ENCODE data around the gene SLC31A1. TPM values are rescaled to one million over a fixed set of nuclear protein-coding genes. Genes with fewer than 3 reads are reported as not detected.
"Not testable (repeated sequence)": the region's sequence is repeated elsewhere in the genome, so short reads cannot be mapped to it uniquely, and the experiment has no call there.

SLC31A1 gene
- total and polyA plus RNA-seq, 5 donors from 2014 or later: 3.1 to 6.1 (median 4.8) TPM

DNA sequence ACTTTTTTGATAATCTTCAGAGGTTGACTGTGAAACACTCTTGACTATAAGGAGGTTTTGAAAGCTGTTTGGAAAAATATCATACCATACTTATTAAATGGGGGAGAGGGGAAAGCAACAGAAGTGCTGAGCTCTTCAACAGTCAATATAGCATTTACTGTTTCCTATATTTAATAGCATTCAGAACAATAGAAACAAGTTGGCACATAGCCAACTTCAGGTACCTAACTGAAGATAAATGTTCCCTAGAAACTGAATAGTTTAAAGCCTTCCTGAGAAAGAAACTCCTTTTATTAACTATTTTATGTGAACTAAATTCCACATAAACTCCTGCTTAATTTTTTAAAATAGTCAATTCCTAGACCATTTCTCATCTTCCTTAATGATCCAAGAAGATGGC is 26.3 kb downstream of the SLC31A1 start:
- H3K4me1 ChIP-seq (ENCODE audit: control insufficient read depth, insufficient read depth, low read length, poor library complexity, severe bottlenecking): no peaks in the 10 kb centered on the region
- no peaks in the 10 kb centered on the region for H3K27me3 ChIP-seq (ENCODE audit: control insufficient read depth, insufficient read depth, low read length)
- H3K9me3 ChIP-seq (ENCODE audit: control insufficient read depth in 2 of 2, low read length in 2 of 2): no peaks in the 10 kb centered on the region
- ATAC-seq (ENCODE audit: low read depth in 2 of 2) (no peak), DNase-seq (no peak)
- H3K36me3 ChIP-seq (ENCODE audit: control insufficient read depth, insufficient read depth, low read length): no peaks in the 10 kb centered on the region
- H3K27ac ChIP-seq (ENCODE audit: insufficient read depth, low read length, poor library complexity, severe bottlenecking): no peak overlapping the region
- no peaks in the 10 kb centered on the region for H3K27me3 Mint-ChIP-seq
- H3K9me3 Mint-ChIP-seq: peaks cover 0 to 3% (median 0%) of the 10 kb centered on the region in 7 donors
- H3K4me1 Mint-ChIP-seq: no peaks in the 10 kb centered on the region
- H3K27ac Mint-ChIP-seq: no peak overlapping the region
- no peak overlapping the region for H3K4me3 Mint-ChIP-seq
- peaks cover 8% of the 10 kb centered on the region for H3K36me3 Mint-ChIP-seq
- H3K4me3 ChIP-seq (ENCODE audit: low read depth, low read length): no peak overlapping the region

DNA sequence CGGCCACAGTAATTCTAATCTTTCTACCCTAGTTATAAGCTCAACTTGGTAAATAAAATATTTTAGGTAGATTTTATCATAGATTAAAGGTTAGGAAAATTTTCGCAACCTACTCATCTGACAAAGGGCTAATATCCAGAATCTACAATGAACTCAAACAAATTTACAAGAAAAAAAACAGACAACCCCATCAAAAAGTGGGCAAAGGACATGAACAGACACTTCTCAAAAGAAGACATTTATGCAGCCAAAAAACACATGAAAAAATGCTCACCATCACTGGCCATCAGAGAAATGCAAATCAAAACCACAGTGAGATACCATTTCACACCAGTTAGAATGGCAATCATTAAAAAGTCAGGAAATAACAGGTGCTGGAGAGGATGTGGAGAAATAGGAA is 28.3 kb downstream of the SLC31A1 start:
- H3K4me1 Mint-ChIP-seq; H3K27ac ChIP-seq (ENCODE audit: insufficient read depth, low read length, poor library complexity, severe bottlenecking); H3K4me3 Mint-ChIP-seq; H3K9me3 ChIP-seq (ENCODE audit: control insufficient read depth in 2 of 2, low read length in 2 of 2); H3K4me3 ChIP-seq (ENCODE audit: low read depth, low read length); H3K36me3 Mint-ChIP-seq; ATAC-seq (ENCODE audit: low read depth in 2 of 2); H3K27me3 ChIP-seq (ENCODE audit: control insufficient read depth, insufficient read depth, low read length); H3K4me1 ChIP-seq (ENCODE audit: control insufficient read depth, insufficient read depth, low read length, poor library complexity, severe bottlenecking); H3K9me3 Mint-ChIP-seq; H3K27me3 Mint-ChIP-seq; DNase-seq; H3K36me3 ChIP-seq (ENCODE audit: control insufficient read depth, insufficient read depth, low read length); H3K27ac Mint-ChIP-seq: not testable (repeated sequence)

DNA sequence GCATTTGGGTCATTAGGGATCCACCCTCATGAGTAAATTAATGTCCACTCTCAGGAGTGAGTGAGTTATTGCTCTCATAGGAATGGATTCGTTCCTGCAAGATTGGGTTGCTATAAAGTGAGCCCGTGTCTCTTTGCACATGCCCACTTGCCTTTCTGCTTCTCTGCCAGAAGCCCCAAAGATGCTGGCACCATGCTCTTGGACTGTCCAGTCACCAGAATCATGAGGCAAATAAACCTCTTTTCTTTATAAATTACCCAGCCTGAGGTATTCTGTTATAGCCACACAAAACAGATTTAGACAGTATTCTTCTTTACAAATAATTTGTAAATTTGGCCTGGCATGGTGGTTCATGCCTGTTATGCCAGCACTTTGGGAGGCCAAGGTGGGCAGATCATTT is 29.5 kb downstream of the SLC31A1 start:
- H3K27me3 ChIP-seq (ENCODE audit: control insufficient read depth, insufficient read depth, low read length): no peaks in the 10 kb centered on the region
- H3K4me3 ChIP-seq (ENCODE audit: low read depth, low read length): no peak overlapping the region
- no peaks in the 10 kb centered on the region for H3K27me3 Mint-ChIP-seq
- no peaks in the 10 kb centered on the region for H3K36me3 ChIP-seq (ENCODE audit: control insufficient read depth, insufficient read depth, low read length)
- ATAC-seq (ENCODE audit: low read depth in 2 of 2) (no peak), DNase-seq (no peak)
- H3K4me1 Mint-ChIP-seq: no peaks in the 10 kb centered on the region
- peaks cover 0 to 3% (median 0%) of the 10 kb centered on the region in 7 donors for H3K9me3 Mint-ChIP-seq
- no peak overlapping the region for H3K4me3 Mint-ChIP-seq
- no peak overlapping the region for H3K27ac ChIP-seq (ENCODE audit: insufficient read depth, low read length, poor library complexity, severe bottlenecking)
- H3K4me1 ChIP-seq (ENCODE audit: control insufficient read depth, insufficient read depth, low read length, poor library complexity, severe bottlenecking): no peaks in the 10 kb centered on the region
- no peak overlapping the region for H3K27ac Mint-ChIP-seq
- peaks cover 8% of the 10 kb centered on the region for H3K36me3 Mint-ChIP-seq
- H3K9me3 ChIP-seq (ENCODE audit: control insufficient read depth in 2 of 2, low read length in 2 of 2): no peaks in the 10 kb centered on the region

DNA sequence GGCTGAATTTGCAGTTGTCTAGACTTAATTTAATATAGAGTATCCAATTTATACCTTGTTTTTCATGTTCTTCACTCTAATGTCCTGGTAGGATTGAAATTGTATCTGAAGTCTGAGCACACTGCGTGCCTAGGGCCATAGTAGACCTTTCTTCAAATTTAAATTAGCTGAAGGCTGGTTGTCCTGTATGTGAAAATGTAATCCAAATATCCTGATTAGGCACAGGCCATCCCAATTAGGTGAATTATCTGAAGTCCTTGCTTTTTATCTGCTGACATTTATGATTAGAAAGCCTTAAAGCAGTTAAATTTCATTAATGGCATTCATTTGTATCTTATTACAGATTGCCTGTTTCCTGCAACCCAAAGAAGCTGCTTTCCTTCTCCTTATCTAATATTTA is 33.6 kb downstream of the SLC31A1 start:
- Histone ChIP-seq H3K4me1 (ENCODE audit: control insufficient read depth, insufficient read depth, low read length, poor library complexity, severe bottlenecking) (no peaks in the 10 kb centered on the region), H3K36me3 (ENCODE audit: control insufficient read depth, insufficient read depth, low read length) (peaks cover 6% of the 10 kb centered on the region), H3K27ac (ENCODE audit: insufficient read depth, low read length, poor library complexity, severe bottlenecking) (no peak overlapping the region), H3K27me3 (ENCODE audit: control insufficient read depth, insufficient read depth, low read length) (no peaks in the 10 kb centered on the region), H3K4me3 (ENCODE audit: low read depth, low read length) (no peak overlapping the region), H3K9me3 (ENCODE audit: control insufficient read depth in 2 of 2, low read length in 2 of 2) (no peaks in the 10 kb centered on the region)
- DNase-seq (no peak), ATAC-seq (ENCODE audit: low read depth in 2 of 2) (no peak)
- no peaks in the 10 kb centered on the region for H3K27me3 Mint-ChIP-seq
- H3K27ac Mint-ChIP-seq: no peak overlapping the region
- no peaks in the 10 kb centered on the region for H3K4me1 Mint-ChIP-seq
- peaks cover 23% of the 10 kb centered on the region for H3K36me3 Mint-ChIP-seq
- peaks cover 0 to 3% (median 0%) of the 10 kb centered on the region in 7 donors for H3K9me3 Mint-ChIP-seq
- no peak overlapping the region for H3K4me3 Mint-ChIP-seq

DNA sequence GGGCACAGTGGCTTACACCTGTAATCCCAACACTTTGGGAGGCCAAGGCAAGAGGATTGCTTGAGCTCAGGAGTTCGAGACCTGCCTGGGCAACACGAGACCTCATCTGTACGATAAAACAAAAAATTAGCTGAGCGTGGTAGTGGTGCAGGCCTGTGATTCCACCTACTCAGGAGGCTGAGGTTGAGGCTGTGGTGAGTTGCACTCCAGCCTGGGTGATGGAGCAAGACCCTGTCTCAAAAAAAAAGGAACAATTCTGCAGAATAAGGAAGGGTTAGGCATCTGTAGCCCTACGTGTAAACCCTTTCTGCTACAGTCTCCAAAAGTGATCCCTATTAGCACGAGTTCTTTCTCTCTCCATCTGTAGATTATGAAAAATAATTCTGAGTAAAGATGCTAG is 34.1 kb downstream of the SLC31A1 start:
- peaks cover 0 to 3% (median 0%) of the 10 kb centered on the region in 7 donors for H3K9me3 Mint-ChIP-seq
- H3K4me3 Mint-ChIP-seq: no peak overlapping the region
- peaks cover 28% of the 10 kb centered on the region for H3K36me3 Mint-ChIP-seq
- ATAC-seq (ENCODE audit: low read depth in 2 of 2): no peak
- Histone ChIP-seq H3K27ac (ENCODE audit: insufficient read depth, low read length, poor library complexity, severe bottlenecking) (no peak overlapping the region), H3K4me3 (ENCODE audit: low read depth, low read length) (no peak overlapping the region), H3K27me3 (ENCODE audit: control insufficient read depth, insufficient read depth, low read length) (no peaks in the 10 kb centered on the region), H3K4me1 (ENCODE audit: control insufficient read depth, insufficient read depth, low read length, poor library complexity, severe bottlenecking) (no peaks in the 10 kb centered on the region), H3K9me3 (ENCODE audit: control insufficient read depth in 2 of 2, low read length in 2 of 2) (no peaks in the 10 kb centered on the region), H3K36me3 (ENCODE audit: control insufficient read depth, insufficient read depth, low read length) (peaks cover 10% of the 10 kb centered on the region)
- no peaks in the 10 kb centered on the region for H3K27me3 Mint-ChIP-seq
- no peak overlapping the region for H3K27ac Mint-ChIP-seq
- no peaks in the 10 kb centered on the region for H3K4me1 Mint-ChIP-seq
- no peak for DNase-seq

DNA sequence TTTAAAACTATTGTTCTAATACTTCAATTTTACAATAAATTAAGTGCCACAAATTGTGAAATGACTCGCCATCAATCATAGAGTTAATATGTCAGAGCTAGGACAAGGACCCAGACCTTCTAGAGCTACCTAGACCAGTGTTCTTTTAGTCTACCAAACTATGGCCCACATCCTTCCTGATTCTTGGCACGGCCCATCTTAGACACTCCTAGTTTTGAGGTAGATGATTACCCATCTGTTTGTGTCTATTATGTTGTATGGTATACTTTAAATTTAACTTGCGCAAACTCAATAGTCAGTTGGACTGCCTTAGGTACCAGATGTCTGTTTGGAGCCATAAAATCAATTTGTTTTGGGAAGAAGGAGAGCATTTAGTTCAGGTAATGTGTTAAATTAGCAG is 36.5 kb downstream of the SLC31A1 start:
- peaks cover 36% of the 10 kb centered on the region for H3K36me3 Mint-ChIP-seq
- no peak overlapping the region for H3K4me3 Mint-ChIP-seq
- H3K36me3 ChIP-seq (ENCODE audit: control insufficient read depth, insufficient read depth, low read length): peaks cover 10% of the 10 kb centered on the region
- no peaks in the 10 kb centered on the region for H3K4me1 ChIP-seq (ENCODE audit: control insufficient read depth, insufficient read depth, low read length, poor library complexity, severe bottlenecking)
- no peaks in the 10 kb centered on the region for H3K9me3 ChIP-seq (ENCODE audit: control insufficient read depth in 2 of 2, low read length in 2 of 2)
- H3K9me3 Mint-ChIP-seq: peaks cover 0 to 1% (median 0%) of the 10 kb centered on the region in 7 donors
- DNase-seq: no peak
- no peak overlapping the region for H3K27ac Mint-ChIP-seq
- ATAC-seq (ENCODE audit: low read depth in 2 of 2): no peak
- no peaks in the 10 kb centered on the region for H3K4me1 Mint-ChIP-seq
- H3K27ac ChIP-seq (ENCODE audit: insufficient read depth, low read length, poor library complexity, severe bottlenecking): no peak overlapping the region
- no peak overlapping the region for H3K4me3 ChIP-seq (ENCODE audit: low read depth, low read length)
- no peaks in the 10 kb centered on the region for H3K27me3 Mint-ChIP-seq
- no peaks in the 10 kb centered on the region for H3K27me3 ChIP-seq (ENCODE audit: control insufficient read depth, insufficient read depth, low read length)

DNA sequence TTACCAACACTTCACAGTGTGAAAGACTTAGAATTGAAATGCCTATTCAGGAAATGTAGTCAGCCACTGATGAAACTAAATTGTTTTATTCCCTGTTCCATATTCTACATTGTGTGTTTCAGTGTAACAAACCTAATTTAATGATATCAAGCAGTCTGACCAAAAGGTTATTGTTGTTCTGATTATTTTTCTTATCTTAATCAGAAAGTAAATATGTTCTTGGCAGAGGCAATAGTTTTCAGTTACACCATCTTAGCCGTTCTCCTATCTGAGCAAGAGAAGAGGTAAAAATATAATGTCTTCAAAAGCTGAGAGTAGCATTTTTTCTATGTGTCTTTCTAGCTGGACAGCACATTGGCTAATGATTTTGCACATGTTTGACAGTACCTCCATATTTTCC is 36.9 kb downstream of the SLC31A1 start:
- no peaks in the 10 kb centered on the region for H3K4me1 Mint-ChIP-seq
- Histone ChIP-seq H3K9me3 (ENCODE audit: control insufficient read depth in 2 of 2, low read length in 2 of 2) (no peaks in the 10 kb centered on the region), H3K36me3 (ENCODE audit: control insufficient read depth, insufficient read depth, low read length) (peaks cover 10% of the 10 kb centered on the region), H3K4me1 (ENCODE audit: control insufficient read depth, insufficient read depth, low read length, poor library complexity, severe bottlenecking) (no peaks in the 10 kb centered on the region), H3K27me3 (ENCODE audit: control insufficient read depth, insufficient read depth, low read length) (no peaks in the 10 kb centered on the region), H3K27ac (ENCODE audit: insufficient read depth, low read length, poor library complexity, severe bottlenecking) (no peak overlapping the region), H3K4me3 (ENCODE audit: low read depth, low read length) (no peak overlapping the region)
- no peak overlapping the region for H3K27ac Mint-ChIP-seq
- no peak for DNase-seq
- no peak for ATAC-seq (ENCODE audit: low read depth in 2 of 2)
- H3K9me3 Mint-ChIP-seq: peaks cover 0 to under 1% (median 0%) of the 10 kb centered on the region in 7 donors
- no peaks in the 10 kb centered on the region for H3K27me3 Mint-ChIP-seq
- H3K4me3 Mint-ChIP-seq: no peak overlapping the region
- peaks cover 36% of the 10 kb centered on the region for H3K36me3 Mint-ChIP-seq

DNA sequence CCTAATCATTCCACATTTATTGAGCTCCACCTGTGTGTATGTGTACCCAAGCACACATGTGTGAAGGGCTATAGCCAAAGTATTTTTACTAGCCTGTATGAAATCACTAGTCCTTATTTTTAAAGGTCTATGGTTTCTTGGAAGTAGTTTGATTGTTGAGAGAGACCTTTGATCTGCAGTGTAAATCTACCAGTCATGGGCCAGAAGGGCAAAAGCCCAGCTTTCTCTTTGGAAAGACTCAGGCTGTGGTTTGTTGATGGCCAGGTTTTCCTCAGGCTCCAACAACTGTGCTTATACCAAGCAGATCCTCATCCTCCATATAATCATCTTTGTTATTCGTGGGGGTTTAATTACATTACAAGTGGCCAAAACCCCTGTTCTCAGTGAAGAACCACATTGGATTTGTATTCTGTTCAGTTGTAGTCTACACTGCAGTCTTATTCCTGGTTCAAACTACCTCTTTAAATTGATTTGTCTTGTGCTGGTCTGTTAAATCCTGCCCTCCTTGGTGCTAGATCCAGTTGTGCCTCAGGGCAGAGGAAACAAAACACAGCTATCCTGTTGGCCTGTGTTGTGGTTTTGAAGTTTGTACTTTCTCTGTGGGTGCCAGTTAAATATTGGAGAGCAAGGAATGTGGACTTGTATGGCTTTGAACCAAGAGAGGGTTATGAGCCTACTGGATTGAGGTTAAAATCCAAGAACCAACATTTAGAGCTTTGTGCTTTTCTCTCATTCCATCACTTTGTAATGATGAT is 40.8 kb downstream of the SLC31A1 start:
- H3K4me1 ChIP-seq (ENCODE audit: control insufficient read depth, insufficient read depth, low read length, poor library complexity, severe bottlenecking): no peaks in the 10 kb centered on the region
- peaks cover 0 to 2% (median 0%) of the 10 kb centered on the region in 7 donors for H3K9me3 Mint-ChIP-seq
- no peak overlapping the region for H3K27ac Mint-ChIP-seq
- H3K27me3 ChIP-seq (ENCODE audit: control insufficient read depth, insufficient read depth, low read length): no peaks in the 10 kb centered on the region
- H3K27ac ChIP-seq (ENCODE audit: insufficient read depth, low read length, poor library complexity, severe bottlenecking): no peak overlapping the region
- H3K36me3 Mint-ChIP-seq: peaks cover 41% of the 10 kb centered on the region
- ATAC-seq (ENCODE audit: low read depth in 2 of 2) (no peak), DNase-seq (no peak)
- no peaks in the 10 kb centered on the region for H3K27me3 Mint-ChIP-seq
- no peak overlapping the region for H3K4me3 Mint-ChIP-seq
- H3K4me1 Mint-ChIP-seq: no peaks in the 10 kb centered on the region
- H3K36me3 ChIP-seq (ENCODE audit: control insufficient read depth, insufficient read depth, low read length): peaks cover 18% of the 10 kb centered on the region
- H3K9me3 ChIP-seq (ENCODE audit: control insufficient read depth in 2 of 2, low read length in 2 of 2): no peaks in the 10 kb centered on the region
- H3K4me3 ChIP-seq (ENCODE audit: low read depth, low read length): no peak overlapping the region
